GM21825 (cell line): ENCODE data around the gene ODF4.
"Not testable (repeated sequence)": the region's sequence is repeated elsewhere in the genome, so short reads cannot be mapped to it uniquely, and the experiment has no call there.

Experiments used
- ATAC-seq: cut with Tn5 transposase; IDR thresholded peaks from one replicate; pipeline ENCODE4 v1.9.1; 2021; ENCODE audit warnings: mild to moderate bottlenecking, moderate library complexity; ENCODE audit not compliant: unreplicated experiment

ODF4 gene

DNA sequence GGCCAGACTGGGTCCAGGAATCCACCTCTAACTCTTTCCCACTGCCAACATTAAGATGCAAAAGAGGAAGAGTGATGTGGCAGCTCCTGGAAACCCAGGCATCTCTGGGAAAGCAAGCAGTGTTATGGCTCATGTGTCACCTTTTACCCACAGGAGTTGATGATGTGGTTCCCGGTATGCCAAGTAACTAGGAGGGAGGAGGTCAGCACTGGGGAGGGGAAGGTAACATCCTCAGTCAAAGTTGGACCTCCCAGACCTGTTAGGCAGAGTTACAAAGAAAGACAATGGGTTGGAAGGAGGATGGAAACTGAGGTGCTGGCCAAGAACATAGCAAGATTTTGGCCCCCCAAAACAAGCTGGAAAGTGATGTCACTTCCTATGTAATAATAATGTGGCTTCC is 25.5 kb downstream of the ODF4 start:
- no peak for ATAC-seq

DNA sequence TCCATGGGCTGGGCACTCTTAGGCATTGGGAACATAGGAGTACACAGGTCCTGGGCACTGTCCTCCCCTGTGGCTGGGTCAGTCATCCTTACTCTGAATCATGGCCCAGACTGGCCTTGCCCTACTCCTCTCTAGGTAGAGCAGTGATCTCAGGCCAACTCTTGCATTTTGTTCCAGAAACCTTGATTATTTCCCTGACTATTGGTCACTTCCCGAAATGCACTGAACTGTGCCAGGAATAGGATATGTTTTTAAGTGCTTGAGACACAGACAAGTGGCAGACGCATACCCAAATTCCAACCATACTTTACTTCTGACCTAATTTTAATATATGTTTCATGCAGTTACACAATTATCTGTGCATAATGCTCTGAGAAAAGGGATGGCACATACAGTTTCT is 26.6 kb downstream of the ODF4 start:
- ATAC-seq: no peak

DNA sequence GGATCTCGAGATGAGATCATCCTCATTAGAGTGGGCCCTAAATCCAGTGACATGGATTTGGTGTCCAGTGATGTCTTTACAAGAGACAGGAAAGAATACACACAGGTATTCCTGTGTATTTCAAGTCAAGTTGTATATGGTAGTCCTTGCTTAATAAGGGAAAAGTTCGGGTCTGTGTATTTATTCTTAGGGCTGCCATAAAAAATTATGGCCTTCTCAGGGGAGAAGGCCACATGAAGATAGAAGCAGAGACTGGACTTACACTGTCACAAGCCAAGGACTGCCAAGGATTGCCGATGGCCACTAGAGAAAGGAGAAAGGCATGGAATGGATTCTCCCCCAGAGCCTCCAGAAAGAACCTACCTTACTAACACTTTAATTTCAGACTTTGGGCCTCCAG is 28.6 kb downstream of the ODF4 start:
- no peak for ATAC-seq

DNA sequence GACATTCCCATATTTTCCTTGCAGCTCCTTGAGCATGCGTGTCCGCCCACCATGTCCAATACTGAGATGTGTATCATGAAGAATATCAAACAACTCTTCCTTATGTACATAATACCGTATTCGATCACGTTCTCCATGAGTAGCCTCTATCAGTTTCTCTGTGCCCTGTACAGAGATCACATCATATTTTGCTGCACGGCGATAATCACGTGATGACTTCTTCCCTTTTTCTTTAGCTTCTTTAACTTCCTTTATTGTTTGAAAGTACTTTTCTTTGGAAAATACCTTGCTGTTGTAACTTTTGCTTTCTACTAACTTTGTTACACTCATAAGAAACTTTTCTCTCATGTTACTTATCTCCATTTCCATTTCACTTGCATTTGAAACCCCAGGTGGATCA is 30.3 kb downstream of the ODF4 start:
- ATAC-seq: no peak

DNA sequence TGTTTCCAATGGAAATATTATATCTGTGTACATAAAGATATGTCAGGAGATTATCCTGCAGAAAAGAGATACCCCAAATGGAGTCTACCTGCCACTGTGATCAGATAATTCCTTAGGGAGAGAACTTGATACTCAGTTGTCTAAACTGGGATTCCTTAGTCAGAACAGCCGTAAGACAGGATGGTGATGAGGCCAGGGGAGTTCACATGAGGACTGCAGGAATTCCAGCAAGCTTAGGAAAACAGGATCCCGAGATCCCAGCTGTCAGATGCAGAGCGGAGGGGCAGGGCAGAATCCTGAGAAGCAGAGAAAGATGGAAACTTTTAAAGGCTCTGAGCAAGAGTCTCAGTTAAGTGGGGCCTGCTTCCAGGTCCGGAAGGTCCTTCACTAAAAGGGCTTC is 32.1 kb downstream of the ODF4 start:
- no peak for ATAC-seq

DNA sequence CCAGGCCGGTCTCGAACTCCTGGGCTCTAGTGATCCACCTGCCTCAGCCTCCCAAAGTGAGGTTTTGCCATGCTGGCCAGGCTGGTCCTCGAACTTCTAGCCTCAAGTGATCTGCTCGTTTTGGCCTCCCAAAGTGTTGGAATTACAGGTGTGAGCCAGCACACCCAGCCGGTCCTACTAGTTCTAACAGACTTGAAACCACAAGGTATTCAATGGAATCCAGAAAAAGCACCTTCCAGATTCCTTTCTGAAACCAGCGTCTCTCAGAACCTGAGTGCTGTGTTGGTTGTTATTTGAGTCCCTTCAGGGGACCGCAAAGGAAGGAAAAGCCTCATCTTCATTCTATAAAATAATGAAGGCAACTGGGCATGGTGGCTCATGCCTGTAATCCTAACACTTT is 32.8 kb downstream of the ODF4 start:
- ATAC-seq: no peak

DNA sequence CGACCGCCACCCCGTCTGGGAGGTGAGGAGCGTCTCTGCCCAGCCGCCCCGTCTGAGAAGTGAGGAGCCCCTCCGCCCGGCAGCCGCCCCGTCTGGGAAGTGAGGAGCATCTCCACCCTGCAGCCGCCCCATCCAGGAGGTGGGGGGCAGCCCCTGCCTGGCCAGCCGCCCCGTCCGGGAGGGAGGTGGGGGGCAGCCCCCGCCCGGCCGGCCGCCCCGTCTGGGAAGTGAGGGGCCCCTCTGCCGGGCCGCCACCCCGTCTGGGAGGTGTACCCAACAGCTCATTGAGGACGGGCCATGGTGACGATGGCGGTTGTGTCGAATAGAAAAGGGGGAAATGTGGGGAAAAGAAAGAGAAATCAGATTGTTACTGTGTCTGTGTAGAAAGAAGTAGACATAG is 34.2 kb downstream of the ODF4 start:
- not testable (repeated sequence) for ATAC-seq

DNA sequence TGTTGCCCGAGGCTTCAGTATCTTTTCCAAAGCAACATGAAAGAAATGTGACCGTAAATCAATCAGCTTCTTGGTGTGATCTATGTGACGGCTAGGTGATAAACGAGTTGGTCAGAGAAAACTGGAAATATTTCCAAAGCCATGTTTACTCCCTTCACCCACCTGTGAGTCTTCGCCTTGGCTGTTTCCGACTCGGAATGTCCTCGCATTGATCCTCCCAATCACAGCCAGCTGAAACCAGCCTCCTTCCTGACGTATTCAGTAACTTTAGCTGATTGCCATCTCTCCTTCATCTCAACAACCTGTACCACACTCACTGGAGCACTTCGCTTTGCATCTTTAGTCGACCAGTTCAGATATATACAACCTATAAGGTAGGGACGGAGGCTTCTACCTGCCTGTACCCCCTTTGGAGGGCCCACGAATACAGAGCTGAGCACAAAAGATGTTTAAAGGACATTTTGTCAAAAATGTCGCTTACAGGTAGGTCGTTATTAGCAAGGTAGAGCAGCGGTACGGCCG is 36.2 kb downstream of the ODF4 start:
- ATAC-seq: no peak

DNA sequence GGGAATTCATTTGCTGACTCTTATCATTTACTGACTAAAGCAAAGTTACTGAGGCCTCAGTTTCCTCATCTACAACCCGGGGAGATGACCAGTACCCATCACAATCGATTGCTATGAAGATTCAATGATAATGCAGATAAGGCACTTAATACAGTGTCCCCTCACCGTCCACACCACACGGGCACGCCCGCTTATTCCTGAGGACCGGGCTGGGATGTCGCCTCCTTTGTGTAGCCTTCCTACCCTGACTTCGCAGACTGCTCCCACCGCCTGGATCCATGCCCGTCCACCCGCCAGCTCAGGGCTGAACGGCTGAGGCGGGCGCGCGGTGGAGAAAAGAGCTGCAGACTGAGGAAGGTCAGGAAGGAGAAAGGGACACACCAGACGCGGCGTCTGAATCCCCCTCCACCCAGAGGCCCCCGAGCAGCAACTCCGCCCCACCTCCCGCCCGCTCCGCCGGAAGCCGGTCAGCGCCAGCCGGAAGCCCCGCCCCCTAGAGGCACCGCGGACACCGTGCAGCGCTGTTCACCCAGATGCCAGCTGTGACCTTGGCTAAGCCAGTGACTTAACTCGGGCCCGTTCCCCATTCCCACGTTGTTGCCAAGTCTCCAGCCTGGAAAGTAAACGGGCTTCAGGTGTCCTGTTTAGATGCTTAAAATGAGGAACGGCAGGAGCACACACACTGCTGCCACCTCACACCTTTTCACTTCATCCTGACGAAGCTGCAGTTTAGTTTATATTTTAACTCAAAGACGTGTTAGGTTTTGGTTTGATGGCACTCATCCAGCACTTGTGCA is 36.8 kb downstream of the ODF4 start, which contains the start of gene KRABD2:
Gene KRABD2 (minus strand): TSS at position 434 of the 797 bp plus-strand sequence.
- peak; percentile 83 for ATAC-seq

DNA sequence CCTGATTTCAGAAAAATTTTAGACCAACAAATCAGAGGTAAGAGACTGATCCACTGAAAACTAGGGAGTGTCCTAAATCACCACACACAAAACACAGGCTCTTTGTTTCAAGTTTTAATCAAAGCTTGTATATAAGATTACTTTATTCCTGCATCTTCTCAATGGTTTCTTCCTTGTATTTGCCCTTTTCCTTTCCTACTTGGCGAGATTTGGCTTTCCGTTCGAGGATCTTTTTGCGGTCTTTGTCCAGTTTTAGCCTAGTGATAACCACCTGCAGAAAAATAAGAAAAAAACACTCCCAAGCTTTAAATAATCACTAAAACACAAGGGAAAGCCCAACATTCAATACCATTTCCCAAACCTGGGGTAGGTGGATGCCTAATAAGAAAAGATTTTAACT is 37.8 kb downstream of the ODF4 start:
- ATAC-seq: no peak

DNA sequence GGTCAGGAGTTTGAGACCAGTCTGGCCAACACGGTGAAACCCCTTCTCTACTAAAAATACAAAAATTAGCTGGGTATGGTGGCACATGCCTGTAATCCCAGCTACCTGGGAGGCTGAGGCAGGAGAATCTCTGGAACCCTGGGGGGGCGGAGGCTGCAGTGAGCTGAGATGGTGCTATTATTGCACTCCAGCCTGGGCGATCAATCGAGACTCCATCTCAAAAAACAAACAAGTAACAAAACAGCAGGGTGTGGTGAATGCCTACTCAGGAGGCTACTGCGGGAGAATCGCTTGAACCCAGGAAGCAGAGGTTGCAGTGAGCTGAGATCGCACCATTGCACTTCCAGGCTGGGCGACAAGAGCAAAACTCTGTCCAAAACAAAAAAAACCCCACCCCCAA is 38.5 kb downstream of the ODF4 start:
- ATAC-seq: not testable (repeated sequence)

DNA sequence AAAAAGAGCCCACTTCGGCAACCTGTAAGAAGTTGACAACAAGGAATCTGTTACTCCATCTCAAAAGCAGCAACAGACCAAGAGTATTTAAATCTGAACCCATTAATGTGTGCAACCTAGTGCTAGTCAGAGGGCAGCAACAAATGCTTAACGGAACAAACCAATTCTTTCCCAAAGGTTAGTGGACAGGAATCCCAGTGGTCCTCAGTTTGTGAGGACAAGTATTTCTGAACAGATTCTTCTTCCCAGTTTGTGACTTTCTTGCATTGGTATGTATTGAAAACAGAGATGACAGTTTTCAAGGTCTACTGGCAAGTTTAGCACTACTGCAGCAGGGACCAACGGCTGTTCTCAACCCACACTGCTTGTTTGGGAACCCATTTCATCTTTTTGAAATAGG is 40.4 kb downstream of the ODF4 start:
- ATAC-seq: no peak

DNA sequence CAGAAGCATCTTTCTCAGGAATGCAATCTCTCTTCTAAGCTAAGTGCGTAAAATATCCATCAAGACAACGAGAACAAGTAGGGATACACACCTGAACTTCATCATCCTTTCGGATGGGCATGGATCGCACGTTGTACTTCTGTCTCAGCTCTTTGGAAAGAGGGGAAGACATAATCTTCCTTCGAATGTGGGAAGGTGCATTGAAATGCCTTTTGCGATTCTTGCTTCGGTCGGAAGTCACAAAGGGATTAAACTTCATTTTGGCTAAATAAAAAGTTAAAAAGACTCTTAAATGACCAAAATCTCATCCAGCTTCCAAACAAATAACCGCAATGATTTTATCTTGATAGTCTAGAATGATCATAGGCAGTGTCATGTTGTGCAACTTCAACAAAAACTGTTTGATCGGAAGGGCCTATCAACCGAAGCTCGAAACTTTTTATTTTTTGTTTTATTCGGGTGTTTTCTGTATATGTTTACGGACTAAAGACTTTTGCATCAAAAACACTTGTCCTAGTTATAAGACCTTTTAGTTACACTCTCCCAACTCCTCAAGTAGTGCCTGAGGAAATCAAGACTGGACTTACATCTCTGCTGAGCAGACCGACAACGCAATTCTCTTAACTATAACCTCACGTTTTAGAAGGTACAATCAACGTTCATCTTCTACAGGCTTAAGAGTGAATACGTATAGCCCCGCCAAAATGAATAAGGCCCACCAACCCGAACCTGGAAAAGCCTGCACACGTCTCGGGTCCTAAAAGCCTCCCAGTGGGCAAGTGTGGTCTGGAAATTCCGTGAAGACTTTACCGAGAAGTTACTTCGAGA is 42.6 kb downstream of the ODF4 start:
- no peak for ATAC-seq

DNA sequence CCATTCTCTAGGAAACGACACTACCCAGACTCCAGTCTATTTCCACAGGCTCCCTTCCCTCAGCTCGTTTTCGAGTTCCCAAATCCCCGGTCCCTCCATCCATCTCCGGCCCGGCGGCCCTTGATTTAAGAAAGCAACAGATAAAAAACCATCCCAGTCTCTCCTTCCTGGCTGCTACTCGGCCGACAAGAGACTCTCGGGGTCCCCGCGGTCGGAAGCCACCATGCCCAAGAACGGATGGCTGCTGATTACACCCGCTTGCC is 43.2 kb downstream of the ODF4 start:
- no peak for ATAC-seq

DNA sequence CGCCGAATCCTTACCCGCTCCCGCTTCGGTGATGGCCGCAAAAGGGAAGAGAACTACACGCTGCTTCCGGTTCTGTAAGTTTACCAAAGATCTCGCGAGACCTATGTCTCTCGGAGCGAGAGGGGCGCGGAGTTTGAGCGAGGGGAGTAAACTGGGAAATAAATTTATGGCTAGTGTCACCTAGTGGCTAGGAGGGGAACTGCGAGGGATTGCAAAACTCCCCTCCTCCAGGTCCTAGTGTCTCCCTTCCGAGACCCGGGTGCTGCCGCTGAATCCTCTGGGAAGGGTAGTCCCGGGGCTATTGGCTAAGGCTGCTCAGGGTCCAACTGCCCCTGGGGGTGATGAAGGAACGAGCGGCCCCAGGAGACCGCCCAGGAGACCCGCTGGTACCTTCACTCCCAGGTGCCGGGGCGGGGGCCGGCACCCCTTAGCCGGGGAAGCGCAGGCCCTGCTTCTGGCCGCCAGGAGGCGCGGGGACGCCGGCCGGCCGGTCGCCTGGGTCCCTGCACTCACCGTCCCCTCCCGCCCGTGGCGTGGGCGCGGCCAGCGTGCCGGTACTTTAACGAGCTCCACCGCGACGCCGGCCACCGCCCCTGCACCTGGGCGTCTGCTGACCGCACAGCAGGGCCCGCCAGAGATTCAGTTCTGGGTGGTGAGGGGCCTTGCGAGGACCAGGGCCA is 43.6 kb downstream of the ODF4 start, which contains the start of gene RPL26:
Gene RPL26 (minus strand): TSS at position 51 of the 680 bp plus-strand sequence. CDS start 883 bp downstream, outside the sequence.
- peak; percentile 84 for ATAC-seq

DNA sequence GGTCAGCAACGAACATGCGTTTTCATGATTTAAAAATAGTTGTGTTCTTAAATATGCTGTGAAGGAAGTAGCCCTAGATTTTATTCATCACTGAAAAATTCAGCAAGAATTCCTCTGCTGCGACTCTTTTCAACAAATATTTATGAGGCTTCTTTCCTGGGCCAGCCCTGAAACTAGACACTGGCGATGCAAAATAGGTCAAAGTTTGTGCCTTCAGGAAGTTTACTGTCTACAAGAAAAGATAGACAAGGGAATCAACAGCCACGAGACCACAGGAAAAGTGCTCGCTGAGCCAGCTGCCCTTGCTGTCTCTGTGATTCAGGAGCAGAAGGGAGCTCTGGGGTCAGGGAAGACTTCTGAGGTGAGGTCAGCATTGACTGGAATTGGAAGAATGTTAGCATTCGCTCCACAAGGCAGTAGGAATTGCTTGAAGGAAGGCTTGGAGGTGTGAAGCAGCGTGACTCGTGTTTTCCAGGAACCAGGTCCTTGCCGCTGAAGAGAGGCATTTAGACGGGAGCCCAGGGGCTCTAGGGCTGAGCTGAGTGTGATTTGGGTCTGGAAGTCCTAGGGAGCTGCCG is 45.2 kb downstream of the ODF4 start:
- ATAC-seq: no peak

DNA sequence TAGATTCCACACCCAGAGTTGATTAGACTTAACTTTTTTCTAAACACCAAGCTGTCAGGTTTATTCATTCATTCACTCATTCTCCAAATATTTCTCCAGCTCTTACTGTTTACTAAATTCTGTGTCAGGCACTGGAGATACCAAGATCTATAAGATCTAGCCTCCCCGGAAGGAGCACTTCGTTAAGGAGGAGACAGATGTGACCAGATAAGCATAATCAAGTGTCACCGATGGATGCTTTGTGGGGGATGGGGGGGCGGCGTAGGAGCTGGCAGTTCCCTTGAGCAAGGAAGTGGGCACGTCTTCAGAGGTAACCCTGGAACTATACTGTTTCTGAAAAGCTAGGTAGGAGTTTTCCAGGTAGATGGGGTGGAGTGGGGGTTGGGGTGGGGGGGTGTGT is 47.2 kb downstream of the ODF4 start:
- no peak for ATAC-seq

DNA sequence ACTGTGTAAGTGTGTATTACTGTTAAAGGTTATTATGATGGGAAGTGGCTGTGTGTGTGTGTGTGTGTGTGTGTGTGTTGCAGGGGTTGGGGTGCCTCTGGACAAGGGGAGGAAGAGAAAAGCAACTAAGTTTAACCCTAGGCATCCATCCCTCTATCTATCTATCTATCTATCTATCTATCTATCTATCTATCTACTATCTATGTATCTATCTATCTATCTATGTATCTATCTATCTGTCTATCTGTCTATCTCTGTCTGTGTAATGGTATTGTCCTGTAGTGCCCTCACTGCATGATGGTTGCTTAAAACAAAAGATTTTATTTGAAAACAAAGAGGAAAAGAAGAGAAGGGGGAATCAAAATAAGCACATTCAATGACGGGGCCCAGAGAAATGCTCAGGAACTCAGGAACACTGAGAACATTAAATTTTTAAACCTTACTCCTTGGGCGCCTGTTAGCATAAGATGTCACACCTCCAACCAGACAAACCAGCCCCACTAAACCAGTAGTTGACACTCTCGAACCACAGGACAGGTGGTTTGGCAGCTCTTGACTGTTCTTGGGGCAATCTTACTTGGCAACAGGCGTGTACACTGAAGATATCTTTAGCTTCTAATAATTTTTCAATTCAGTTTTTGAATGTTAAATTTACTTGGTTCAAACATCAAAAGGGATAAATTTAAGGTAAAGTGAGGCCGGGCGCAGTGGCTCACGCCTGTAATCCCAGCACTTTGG is 48.4 kb downstream of the ODF4 start:
- ATAC-seq: no peak

DNA sequence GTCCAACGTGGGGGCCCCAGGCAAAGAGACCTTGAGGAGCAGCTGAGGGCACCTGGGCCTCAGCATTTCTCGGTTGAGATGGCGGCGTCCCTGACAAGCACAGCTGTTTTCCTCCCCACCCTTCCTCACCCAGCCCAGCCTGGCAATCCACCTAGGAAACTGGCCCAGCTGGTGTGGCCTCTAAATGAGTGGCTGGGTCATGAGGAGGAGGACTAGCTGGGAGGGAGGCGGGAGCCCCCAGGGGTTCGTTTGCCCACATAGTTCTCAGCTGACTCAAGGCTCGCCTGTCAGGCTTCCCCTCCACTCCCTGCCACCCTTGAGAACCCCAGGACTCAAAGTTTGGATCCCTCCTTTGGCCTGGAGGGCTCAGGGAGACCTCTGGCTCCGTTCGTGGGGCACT is 52.1 kb downstream of the ODF4 start:
- ATAC-seq: no peak

DNA sequence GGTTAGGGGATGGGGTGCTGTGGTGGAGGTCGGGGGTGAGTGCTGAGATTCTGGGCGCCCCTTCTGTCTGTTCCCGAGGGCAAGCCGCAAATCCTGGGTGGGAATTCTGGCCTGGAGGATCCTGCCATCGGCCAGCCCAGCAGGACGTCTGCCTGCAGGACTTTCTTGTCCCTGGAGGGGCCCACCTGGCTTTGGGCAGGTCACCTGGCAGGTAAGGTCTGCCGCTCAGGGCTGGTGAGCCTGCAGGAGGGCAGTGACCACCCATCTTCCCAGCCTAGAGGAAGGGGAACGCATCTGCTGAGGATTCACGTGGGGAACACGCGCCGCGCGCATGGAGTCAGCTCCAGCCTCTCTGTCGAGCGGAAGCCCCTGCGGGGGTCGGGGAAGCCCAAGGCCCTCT is 52.6 kb downstream of the ODF4 start:
- ATAC-seq: no peak
